Kidney capillary endothelial cell (primary cell): ENCODE data around the gene ROMO1.

ENCODE experiments used
- DNase-seq: peaks from one replicate; pipeline ENCODE4 v3.0.0-alpha.2; 2018; ENCODE audit warnings: low spot score

ROMO1 gene

DNA sequence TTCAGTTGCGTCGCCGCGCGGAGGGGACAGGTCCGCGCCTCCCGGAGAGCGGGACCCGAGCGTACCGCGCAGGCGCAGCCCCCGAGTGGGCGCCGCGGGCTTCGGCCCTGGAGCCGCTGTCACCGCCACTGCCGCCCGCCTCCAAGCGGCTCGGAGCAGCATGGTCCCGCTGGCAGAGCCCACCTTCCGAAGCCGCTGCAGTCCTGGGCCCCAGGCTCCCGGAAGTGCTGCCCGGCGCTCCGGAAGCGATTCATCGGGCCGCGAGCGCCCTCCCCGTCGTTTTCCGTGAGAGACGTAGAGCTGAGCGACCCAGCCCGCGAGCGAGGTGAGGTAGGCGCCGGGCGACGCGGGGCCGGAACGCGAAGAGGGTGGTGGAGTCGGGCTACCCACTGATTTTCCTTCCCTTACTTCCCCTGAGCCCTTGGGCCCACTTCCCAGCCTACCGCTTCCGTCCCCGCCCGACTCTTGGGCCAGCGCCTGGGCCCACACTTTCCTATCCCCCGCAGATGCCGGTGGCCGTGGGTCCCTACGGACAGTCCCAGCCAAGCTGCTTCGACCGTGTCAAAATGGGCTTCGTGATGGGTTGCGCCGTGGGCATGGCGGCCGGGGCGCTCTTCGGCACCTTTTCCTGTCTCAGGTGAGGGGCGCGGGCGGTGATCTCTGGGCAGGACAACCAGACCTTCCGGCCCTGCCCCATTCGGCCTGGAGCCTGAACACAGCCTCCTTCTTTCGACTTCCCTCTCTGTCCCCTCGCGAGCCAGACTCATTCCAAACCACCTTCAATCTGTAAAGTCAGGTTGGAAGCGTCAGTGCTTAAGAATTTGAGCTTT lies at the start of gene ROMO1, which contains the start of gene NFS1:
Gene ROMO1 (plus strand): TSS at position 279 of the 830 bp plus-strand sequence. CDS start 228 bp downstream, at position 507.
Gene NFS1 (minus strand): TSS at position 226 of the 830 bp plus-strand sequence. CDS start 64 bp downstream, at position 162.
- peak; percentile 81 for DNase-seq

DNA sequence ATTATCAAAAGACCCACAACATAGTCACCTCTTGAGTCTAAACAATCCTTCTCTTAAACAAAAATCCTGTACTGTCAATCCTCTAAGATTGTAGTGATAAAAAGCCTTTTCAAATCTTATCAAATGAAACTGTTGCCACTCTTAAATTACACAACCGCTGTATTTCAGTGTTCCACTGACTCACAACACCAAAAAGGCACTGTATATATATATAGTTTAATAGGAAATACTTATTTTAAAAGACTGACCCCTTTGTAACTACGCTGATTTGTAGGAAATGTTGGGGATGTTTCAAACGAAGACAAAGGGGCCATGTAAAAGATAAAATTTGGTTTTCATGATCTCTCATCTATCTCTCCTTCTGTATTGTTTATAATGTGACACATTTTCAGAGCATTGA lies 48.6 kb upstream of the ROMO1 start:
- DNase-seq = no peak

DNA sequence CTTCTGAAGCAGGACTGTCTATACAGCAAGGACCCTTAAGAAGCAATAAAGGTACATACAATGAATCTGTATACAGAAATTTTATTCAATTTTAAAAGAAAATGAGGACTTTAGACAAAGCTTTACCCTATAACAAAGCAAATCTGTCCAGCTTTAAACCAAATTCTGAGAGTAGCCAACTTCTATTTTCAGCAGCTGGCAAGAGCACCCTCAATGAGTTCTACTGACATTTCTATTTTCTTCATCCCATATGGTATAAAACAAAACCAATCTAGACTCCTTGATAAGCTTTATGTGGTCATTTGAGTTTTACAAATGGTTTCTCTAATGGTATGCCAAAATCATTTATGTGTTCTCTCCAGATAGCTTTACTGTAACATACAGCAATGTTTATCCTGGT lies 47.2 kb upstream of the ROMO1 start:
- DNase-seq = no peak

DNA sequence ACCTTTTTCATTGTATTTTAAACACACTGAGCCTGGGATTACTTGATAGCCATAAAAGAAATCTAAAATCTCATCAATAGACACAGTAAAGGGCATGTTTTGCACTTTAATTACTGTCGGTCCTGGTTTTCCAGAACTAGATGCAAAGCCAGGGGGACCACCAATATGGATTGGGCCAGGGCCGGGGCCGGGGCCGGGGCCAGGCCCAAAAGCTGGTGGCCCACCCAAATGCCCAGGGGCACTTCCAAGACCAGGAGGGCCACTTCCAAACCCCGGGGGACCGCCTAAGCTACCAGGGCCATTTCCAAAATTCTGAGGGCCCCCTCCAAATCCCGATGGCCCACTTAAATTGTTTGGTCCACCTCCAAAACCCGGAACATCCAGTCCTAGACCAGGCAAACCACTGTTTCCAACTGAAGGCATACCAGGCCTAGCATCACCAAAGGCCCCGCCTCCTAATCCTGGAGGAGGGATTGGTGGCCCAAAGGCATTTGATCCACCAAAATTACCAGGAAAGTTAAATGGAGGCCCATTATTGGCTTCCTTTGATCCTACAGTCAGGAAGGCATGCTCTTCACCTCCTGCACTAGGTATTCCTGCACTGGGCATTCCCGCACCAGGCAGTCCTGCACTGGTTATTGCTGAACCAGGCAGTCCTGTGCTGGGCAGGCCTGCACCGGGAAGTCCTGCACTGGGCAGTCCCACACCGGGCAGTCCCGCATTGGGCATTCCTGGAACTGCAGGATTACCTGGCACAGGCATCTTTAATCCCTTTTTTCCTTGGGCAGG lies 46.4 kb upstream of the ROMO1 start:
- no peak for DNase-seq

DNA sequence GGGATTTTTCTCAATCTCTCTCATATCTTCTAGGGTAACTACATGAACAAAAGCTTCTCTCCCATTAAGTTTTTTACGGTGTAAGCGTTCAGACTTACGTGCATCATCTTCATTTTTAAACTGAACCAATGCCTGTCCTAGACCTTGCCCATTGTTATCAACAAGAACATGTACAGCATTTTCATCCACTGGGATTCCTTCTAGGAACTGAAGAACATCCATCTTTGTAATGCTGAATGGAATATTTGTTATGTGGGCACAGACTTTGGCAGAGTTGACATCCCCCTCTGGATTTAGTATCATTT lies 45.8 kb upstream of the ROMO1 start:
- DNase-seq = no peak

DNA sequence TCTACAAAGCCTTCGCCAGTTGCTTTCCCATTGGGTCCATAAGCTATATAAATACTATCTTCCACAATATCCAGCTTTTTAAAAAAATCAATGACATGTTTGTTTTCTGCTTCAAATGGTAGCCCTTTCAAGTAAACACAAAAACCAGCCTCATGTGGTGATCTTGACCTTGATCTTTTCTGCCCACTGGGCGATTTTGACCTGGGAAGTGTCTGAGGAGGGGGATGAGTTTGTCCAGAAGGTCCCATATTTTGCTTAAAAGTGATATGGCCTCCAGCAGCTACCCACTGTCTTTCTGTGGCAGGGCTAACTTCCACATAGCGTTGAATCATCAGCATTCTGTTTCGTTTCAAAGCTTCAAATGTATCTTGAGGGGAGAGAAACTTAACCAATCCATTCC lies 45.3 kb upstream of the ROMO1 start:
- no peak for DNase-seq

DNA sequence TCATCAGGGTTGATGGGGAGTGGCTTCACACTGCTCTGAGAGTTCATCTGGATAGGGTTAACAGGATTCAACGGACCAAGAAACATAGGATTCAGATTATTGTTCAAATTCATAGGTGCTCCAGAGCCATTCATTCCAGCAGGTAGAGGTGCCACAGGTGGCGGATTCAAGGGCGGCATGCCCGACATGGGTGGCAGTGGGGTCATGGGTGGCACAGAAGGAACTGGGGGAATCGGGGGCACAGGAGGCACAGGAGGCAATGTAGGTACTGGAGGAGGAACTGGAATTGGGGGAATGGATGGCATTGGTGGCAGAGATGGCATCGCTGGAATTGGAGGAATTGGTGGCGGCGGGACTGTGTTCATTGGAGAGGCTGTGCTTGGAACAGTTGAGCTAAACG lies 44.8 kb upstream of the ROMO1 start:
- no peak for DNase-seq

DNA sequence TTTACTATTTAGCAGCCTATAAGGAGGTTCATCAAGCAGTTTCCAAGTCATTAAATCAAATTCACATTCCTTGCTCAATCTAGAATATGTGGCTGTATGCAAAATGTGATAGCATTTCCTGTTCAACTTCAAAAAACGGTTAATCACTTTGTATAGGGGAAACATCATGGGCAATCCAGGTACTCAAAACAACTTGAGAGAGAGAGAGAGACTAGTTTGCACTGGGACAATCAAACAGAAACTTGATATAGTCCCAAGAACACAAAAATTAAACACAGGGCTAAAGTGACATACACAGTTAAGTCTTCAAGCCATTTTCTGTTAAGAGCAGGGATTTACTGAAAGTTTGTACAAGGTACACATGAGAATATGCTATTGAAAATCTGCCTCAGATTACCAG lies 41.9 kb upstream of the ROMO1 start:
- no peak for DNase-seq

DNA sequence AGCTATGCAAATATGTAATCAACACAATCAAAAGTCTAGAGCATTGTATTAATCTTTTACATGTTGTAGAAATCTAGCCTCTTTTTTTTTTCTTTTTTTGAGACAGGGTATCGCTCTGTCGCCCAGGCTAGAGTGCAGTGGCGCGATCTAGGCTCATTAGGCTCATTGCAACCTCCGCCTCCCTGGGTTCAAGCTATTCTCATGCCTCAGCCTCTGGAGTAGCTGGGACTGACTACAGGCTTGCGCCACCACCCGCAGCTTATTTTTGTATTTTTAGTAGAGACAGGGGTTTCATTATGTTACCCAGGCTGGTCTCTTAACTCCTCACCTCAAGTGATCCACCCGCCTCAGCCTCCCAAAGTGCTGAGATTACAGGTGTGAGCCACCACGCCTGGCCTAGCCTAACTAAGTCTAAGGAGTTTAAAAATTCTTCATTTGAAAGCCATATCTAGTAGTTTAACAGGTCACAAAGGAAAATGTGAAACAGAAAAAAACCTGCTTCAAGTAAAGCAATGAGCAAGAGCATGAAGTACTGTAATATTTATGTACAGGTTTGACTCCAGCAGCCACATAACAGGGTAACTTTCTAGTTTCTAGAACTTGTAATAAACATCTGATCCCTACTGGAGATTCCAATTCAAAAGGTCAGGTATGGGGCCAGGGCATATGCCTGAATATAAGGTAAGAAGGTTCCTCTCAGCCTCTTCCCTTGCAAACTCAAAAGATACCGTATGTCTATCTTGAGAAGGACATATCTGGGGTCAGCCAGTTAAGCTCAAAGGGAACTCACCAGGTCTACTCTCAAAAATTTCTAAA lies 38.9 kb upstream of the ROMO1 start:
- DNase-seq = no peak

DNA sequence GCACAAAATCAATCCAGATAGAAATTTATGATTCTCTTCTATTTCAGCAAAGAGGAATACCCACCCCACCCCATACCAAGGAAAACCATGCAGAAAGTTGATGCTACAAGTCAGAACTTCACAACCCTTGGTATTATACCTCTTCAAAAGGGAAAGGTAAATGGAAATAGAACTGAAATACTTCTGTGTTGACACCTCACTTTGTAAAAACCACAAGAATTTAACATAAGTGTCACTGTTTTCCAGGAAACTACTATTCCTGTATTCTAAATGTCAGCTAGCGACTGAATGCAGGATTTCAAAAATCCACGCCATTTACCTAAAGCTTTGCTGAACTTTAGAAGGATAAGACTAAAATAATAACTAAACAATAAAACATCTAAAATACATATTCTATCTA lies 38.2 kb upstream of the ROMO1 start:
- DNase-seq = no peak

DNA sequence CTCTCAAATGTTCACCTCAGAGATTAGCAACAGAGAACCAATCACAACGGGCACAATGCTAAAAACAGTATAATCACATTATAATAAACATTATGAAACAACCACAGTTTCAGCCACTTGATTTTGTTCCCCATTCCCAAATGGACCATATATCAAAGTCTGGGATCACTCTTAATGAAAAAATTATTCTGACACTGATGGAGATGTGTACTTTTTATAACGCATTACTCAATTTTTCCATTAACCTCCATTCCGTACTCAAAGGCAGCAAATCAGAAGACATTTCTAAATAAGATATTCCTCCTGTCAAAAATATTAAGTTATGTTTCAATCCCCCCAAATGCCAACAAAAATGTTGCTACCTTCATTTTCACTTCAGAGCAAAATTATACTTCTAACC lies 37.3 kb upstream of the ROMO1 start:
- DNase-seq = no peak

DNA sequence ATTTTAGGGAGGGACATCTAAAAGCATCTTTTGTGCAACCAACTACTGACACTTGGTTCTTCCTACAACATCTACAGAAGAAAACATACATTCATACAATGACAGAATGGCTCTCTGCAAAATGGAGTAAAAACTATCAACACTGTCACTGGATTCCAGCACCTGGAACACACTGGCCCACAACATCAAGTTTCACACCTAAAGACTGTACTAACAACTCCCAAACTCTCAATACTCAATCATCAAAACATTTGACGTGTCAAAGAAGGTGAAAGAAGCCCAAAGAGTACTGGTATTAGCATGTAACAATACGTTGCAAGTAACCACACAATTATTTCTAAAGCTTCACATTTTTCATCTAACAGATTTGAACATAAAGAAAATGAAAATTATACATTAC lies 36.7 kb upstream of the ROMO1 start:
- DNase-seq = no peak

DNA sequence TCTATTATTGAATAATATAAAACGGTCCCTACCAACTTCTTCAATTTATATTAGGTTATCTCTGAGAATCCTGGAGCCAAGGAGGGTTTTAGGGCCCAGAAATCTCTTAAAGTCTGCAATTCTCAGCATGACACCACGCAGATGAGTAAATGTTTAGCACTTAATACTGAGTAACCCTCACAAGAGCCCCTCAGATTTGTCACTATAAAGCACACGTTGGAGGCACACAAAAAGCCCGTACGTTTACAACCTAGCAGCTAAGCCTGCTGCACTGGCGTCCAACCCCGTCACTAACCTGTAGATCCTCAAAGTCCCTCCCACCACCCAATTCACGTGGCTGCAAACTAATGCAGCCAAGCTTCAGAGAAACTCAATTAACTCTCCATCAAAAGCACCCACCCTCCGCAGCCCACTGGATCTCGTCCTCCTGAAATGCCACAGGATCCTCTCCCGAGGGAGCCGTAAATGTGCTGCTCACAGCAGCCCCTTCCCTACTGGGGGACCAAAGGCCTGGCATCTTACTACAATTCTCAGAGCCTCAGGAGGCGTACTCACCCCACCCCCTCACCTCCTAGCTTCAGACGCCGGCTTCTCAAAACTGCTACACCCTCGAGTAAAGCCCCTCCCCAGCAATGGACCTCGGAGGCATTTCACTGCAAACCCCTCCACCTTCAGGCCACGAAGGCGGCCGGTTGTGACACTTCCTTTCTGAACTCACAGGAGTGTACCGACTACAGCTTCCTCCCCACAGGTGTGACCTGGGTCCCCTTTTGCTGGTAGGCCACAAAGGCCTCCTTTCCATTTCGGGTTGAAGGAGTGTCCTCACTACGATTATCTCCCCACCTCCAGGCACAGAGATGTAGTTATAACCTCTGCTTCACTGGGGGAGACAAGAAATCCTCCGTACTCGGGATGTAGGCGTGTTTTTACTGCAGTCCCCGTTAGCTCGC lies 35.4 kb upstream of the ROMO1 start:
- DNase-seq = peak; percentile 16

DNA sequence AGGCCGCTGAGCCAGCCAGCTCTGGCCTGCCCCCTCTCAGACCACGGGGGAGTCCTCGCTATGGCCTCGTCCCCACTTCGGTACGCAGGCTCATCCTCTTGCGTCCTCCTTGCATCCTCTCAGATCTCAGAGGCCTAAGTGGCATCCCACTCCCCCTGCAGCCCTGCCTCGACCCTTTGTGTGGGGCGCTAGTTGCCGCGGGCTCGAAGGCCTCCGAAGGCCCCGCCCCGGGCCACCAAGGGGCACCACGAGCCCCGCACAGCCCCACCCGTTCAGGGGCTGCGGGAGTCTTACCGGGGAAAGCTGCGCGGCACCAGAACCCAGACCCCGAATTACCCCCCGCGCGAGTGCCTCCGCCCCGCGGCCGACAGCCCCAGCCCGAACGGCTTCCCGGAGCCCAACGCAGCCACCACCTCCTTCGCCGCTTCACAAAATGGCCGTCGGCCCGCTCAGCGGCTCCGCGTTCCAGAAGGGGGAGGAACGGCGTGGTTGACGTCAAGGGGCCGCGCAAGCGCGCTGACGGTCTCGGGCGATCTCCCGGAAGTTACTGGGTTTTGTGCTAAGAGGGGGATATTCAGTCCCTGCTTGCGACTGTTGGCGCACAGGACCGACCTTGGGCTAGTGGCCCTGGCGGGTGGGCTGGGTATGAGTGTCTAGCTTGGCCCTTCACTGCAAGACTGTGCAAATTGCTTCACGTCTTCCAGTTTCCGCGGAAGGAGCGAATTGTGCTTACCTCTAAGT lies 34.6 kb upstream of the ROMO1 start, which contains the start of the genes CPNE1 and RBM12:
Gene CPNE1 (minus strand): TSS at position 435 of the 741 bp plus-strand sequence. CDS start 31,977 bp downstream, outside the sequence.
Gene RBM12 (minus strand): TSS at position 435 of the 741 bp plus-strand sequence. CDS start 9,578 bp downstream, outside the sequence.
- DNase-seq = peak; percentile 91

DNA sequence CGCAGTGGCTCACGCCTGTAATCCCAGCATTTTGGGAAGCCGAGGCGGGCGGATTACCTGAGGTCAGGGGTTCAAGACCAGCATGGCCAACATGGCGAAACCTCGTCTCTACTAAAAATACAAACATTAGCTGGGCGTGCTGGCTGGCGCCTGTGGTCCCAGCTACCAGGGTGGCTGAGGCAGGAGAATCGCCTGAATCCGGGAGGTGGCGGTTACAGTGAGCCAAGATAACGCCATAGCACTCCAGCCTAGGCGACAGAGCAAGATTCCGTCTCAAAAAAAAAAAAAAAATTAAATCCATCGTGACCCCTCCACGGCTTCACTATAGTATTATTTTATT lies 33.3 kb upstream of the ROMO1 start:
- no peak for DNase-seq

DNA sequence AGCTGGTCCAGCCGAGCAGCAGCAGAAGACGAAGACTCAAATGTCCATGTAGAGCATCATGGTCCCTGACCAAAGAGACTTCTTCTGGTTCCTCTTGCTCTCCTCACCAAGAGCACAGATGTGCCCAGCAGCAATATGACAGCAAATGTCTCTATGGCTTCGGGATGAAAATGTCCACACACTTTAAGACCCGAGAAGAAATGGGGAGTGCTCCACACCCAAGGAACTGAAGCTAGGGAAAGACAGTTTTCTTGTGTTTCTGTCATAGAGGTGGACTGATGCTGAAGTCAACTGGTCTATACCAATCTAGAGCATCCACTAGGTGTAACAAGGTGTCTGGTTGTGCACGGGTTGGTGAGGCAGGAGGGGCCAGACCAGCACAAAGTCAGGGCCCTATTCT lies 30.0 kb upstream of the ROMO1 start:
- DNase-seq = no peak

DNA sequence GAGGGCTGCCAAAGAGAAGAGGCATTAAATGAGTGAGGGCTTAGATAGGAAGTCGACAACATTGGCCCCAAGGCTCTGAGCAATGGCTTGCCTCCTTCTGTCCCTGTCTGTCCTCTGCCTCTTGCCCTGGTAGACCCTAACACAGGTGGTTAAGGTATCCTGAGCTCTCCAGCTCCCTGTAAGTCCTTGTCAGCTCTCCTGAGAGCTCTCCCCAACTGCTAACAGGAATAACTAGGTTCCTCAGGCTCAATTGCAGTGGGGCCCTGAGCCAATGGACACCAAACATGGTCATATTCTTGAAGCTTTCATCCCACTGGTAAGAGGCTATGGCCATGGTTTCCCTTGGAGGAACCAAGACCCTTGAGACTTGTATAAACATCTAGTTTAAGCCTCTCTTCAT lies 29.5 kb upstream of the ROMO1 start:
- no peak for DNase-seq

DNA sequence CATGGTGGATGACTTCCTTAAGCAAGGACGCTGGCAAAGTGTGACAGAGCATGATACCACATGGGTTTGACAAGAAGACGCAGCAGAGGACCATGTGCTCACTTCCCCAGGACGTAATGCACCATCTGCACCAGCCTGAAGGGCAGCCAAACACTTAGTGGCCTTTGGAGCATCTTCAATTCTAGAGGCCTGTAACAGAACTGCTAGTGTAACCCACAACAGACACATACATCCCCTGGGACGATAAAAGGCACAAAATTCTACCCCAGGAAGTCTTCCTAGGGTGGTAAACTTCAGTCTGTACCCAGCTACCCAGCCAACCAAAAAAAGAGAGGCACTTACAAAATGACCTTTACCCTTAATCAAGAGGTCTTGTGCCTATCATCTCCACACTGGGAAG lies 25.3 kb upstream of the ROMO1 start:
- no peak for DNase-seq

DNA sequence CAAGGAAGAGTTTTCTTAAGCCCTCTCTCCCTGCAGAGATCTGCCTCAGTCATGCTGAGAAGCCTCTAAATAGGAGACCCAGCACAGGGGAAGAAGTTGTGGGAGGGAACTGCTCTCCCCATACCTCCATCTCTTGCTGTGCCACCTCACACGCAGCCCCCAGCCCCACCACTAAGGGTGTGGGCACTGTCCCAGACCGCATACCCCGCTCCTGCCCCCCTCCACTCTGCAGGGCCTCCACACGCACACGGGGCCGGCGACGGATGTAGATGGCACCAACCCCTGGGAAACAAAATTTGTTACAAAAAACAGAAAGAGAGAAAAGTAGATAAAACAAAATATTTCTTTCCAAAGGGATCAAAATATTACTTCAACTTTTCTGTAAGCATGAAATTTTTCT lies 24.3 kb upstream of the ROMO1 start:
- DNase-seq = no peak

DNA sequence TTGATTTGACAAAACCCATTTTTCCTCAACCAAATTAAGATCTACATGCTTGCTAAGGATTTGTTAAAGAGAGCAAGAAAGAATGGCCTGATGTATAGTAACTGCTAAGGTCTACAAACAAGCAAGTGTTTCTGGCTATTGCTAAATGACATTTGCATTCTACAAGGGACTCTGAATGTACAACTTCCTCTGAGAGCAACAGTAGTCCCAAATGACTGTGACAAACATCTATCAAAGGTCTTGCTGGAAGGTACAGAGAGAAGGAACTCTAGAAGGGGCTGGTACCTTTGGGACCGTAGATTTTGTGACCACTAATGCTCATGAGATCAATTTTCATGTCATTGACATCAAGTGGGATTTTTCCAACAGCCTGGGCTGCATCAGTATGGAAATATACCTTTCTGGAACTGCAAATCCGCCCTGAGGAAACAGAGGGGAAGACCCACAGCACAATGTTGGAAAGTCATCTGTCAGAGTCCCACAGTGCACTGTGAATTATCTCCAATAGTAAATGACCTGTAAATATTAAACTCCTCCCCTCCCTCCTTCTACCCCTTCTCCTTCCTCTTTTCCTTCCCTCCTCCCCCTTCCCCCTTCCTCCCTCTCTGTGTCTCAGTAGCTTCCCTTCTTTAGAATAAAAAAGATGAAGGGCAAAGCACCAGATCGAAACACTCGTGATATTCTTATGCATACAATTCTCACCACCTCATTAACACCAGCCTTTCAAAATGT lies 18.6 kb upstream of the ROMO1 start:
- DNase-seq = no peak
